Stimulated activated CD4-positive, alpha-beta T cell treated with anti-CD3 and anti-CD28 coated beads, Interleukin-4, amount 100 ng/mL, for 24 hours (primary cell): ENCODE results near the gene SLC22A7.
A peak's percentile ranks its signal among the peaks of the same experiment; 100 is the strongest.

ENCODE experiments used
- DNase-seq: peaks from one replicate; pipeline ENCODE4 v3.0.0-alpha.2; 2020

Gene SLC22A7, protein sequence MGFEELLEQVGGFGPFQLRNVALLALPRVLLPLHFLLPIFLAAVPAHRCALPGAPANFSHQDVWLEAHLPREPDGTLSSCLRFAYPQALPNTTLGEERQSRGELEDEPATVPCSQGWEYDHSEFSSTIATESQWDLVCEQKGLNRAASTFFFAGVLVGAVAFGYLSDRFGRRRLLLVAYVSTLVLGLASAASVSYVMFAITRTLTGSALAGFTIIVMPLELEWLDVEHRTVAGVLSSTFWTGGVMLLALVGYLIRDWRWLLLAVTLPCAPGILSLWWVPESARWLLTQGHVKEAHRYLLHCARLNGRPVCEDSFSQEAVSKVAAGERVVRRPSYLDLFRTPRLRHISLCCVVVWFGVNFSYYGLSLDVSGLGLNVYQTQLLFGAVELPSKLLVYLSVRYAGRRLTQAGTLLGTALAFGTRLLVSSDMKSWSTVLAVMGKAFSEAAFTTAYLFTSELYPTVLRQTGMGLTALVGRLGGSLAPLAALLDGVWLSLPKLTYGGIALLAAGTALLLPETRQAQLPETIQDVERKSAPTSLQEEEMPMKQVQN

DNA sequence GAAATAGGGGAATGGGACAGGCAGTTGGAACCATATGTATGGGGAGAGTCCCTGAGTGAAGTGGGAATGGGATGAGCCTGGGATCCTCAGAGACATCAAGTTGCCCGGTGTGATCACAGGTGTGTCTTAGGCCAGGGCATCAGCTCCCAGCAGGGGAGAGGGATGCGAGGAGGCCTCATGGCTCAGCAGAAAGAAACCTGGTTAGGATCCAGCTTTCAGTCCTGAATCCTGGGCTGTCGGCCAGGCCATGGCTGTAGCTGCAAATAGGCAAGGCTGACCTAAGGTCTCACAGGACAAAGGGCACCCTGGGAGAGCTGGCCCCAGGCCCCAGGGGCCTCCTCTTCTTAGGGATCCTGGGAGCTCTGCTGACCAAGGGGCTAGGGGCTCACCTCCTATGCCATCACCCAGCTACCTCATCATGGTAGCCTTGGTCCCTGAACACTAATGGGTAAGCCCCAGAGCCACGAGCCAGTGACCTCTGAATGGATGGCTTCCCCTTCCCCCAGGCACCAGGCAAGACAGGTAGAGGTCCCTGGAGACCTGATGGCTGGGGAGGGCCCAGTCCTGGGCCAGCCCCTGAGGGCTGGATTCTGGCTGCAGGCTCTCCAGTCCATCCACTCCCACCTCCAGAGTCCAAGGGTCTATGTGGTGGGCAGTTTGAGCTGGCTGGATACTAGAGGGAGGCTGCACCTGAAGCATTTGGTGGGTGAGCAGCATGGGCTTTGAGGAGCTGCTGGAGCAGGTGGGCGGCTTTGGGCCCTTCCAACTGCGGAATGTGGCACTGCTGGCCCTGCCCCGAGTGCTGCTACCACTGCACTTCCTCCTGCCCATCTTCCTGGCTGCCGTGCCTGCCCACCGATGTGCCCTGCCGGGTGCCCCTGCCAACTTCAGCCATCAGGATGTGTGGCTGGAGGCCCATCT is at the start of gene SLC22A7:
TSS of gene SLC22A7 (plus strand) at position 617 of the 921 bp plus-strand sequence. CDS start at position 716, 99 bp downstream.
- no peak for DNase-seq

DNA sequence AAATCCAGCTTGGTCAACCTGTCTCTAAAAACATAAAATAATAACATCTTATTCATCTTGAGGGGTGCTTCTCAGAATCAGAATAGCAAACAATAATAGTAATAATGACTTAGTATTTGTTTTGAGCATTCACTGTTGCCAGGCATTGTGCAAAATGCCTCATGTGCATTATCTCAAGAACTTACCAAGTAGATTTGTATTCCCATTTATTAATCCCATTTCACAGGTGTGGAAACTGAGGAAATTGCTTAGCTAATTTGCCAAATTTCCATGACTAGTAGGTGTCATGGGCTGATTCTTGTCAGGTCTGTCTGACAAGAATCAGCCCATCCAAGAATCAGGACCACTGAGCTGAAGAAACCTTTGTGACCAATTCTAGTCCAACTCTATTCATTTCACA is 49.3 kb upstream of the SLC22A7 start:
- DNase-seq, result no peak

DNA sequence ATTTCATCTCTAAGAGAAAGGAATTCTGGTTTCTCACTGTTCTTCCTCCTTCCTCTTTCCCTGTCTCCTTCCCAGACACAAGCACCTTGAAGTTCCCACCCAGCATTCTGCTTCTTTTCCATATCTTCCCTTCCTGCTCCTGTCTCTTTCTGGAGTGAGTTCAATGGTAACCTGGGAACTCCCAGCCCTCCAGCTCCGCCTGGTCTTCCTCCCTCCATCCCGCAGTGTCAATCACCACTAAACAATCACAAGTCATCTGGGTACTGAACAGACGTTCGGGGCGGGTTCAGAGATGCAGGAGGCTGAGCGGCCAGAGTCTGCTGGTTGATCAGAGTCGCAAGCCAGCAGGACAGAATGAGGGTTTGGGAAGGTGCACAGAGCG is 47.1 kb upstream of the SLC22A7 start:
- DNase-seq, result no peak

DNA sequence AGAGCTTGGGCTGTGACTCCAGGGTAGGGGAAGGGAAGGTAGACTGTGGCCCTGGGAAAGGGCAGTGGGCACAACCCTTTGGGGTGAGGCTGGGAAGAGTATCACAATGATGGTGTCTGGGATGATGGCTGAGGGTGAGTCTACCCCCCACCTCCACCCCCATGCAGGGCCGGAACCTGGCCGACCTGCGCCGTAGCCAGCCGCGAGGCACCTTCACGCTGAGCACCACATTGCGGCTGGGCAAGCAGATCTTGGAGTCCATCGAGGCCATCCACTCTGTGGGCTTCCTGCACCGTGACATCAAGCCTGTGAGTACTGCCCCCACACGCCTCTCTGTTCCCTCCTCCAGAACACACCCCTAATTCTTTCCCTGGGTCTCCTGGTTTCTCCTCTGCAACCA is 44.7 kb upstream of the SLC22A7 start:
- no peak for DNase-seq

DNA sequence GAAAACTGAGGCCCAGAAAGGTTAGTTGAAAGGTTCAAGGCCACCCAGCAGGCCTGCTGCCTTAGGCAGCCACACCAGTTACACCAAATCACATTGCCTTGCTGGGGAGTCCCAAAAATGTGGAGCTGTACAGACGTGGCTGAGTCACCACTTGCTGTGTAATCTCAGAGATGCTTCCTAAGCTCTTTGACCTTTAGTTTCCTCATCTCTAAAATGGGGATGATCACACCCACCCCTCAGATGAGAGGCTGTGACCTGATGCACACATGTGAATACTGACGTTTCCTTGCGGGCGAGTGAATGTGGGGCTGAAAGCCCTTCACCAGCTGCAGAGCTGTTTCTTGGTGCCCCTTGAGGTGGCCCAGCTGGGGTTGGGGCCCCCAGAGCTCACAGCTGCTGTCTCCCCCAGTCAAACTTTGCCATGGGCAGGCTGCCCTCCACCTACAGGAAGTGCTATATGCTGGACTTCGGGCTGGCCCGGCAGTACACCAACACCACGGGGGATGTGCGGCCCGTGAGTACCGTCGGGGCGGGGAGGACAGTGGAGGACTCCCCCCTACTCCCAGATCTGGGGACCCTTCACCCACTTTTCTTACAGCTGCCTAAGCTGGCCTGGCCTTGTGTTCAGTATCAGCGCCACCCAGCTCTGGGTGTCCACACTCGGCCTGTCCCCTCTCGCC is 43.8 kb upstream of the SLC22A7 start:
- DNase-seq, result no peak

DNA sequence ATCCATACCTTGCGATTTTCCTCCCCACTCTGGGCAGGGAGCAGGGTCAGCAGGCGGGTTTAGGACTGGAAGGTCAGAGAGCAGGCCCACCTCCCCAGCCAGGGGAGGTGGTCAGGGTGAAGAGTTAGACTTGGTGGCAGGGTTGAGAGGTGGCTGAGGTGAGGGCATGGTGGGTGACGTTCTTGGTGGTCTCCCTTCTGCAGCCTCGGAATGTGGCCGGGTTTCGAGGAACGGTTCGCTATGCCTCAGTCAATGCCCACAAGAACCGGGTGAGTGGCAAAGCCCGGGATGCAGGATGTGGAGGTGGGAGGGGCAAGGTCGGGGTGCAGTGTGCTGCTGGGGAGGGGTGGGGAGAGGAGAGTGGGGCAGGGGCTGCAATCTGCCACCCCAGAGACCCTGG is 43.2 kb upstream of the SLC22A7 start:
- DNase-seq, result no peak

DNA sequence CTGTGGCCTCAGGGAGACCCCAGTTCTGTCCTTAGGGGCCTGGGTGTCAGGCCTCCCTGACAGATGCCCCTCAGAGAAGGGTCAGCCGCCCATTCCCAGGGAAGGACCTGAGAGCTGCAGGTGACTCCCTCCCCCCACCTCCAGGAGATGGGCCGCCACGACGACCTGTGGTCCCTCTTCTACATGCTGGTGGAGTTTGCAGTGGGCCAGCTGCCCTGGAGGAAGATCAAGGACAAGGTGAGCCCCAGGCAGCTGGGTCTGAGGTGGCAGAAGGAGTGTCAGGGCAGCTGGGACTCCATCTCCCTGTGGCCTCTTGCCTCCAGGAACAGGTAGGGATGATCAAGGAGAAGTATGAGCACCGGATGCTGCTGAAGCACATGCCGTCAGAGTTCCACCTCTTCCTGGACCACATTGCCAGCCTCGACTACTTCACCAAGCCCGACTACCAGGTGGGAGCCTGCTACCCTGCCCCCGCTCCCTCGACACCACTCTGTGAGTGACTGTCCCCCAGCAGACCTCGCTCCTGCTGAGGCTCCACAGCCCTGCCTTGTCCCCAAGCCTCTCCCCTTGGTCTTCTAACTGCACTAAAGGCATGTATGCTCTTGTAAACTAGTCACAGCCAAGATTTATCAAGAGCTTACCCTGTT is 42.5 kb upstream of the SLC22A7 start:
- no peak for DNase-seq

DNA sequence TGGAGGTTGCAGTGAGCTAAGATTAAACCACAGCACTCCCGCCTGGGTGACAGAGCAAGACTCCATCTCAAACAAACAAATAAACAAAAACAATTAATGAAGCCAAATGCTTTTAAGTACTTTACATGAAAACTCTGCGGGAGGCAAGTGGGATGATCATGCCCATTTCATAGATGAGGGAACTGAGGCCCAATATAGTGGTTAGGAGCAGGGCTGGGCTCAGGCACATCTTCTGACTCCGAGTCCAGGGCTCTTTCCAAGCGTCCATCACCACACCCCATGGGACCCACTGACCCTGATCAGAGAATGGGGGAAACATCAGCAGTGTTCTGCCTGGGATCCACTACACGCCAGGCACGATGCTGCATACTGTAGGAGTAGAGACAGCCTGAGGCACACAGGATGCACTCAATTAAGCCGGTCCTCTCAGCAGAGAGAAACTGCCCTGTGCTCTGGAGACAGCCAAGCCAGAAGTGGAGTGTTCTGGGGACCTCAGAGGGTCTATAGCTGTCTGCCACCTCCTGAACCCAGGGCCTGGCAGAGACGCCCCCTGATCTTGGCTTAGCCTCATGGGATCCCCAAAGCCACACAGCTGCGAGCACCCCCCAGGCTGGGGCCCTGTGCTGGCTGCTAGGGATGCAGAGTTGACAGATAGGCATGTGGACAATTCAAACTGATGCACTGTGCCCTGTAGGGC is 41.2 kb upstream of the SLC22A7 start:
- no peak for DNase-seq

DNA sequence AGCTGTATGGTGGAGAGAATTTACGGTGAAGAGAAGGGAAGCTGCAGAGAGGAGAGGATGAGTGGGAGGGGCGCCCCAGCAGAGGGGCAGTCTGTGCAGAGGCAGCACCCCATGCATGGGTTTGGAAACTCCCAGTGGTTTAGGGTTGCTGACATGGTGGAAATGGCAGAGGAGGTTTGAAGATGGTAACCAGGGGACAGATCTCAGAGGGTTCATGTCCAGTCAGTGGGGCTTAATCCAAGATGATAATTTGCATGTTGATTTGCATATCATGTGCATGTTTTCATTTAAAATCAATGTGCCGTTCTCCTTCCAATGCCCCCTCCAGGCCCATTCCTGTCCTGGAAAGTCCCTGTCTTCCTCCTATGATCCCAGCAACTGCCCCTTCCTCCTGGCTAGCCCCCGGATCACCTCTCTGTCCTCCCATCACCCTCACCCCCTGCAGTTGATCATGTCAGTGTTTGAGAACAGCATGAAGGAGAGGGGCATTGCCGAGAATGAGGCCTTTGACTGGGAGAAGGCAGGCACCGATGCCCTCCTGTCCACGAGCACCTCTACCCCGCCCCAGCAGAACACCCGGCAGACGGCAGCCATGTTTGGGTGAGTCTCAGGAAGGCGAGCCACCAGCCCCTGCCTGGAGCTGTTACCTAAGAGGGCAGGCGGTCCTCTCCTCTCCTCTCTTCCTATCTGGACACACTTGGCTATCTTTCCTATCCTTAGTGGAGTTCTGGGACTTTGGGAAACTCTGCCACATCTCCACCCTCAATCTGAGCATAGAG is 40.5 kb upstream of the SLC22A7 start:
- no peak for DNase-seq

DNA sequence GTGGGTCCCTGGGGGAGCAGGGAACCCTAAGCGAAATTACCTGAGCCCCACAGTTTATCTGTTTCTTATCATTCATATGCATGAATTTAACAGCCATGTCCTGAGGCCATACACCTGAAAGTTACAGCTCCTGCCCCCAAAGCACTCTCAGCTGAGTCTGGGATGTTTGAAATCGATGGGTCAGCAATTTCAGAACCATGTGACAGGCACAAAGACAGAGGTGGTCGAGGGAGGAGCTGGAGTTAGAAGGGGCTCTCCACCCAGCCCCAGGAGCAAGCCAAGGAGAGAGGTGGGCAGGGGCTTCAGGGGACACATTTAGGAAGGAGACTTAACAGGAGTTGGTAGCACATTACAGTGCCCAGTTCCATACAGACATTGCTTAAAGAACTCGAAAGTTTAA is 39.9 kb upstream of the SLC22A7 start:
- no peak for DNase-seq

DNA sequence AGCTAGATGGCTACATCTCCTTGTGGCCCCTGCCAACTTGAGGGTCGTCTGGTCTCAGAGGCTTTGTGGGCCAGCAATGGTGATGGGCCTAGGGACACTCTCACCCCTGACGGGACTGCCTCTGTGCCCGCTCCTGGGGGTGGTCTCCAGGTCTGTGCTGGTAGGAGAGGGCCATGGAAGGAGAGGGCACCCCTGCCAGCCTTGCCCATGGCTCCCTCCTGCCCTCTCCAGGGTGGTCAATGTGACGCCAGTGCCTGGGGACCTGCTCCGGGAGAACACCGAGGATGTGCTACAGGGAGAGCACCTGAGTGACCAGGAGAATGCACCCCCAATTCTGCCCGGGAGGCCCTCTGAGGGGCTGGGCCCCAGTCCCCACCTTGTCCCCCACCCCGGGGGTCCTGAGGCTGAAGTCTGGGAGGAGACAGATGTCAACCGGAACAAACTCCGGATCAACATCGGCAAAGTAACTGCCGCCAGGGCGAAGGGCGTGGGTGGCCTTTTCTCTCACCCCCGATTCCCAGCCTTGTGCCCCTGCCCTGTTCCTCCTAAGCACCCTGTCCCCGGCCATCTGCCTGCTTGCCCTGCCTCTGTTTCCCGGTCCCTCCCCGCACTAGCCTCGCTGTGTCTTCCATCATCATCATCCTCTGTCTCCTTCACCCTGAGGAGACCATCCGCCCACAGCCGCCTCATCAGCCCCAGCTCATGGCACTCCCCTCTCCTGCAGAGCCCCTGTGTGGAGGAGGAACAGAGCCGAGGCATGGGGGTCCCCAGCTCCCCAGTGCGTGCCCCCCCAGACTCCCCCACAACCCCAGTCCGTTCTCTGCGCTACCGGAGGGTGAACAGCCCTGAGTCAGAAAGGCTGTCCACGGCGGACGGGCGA is 39.0 kb upstream of the SLC22A7 start:
- DNase-seq, result no peak

DNA sequence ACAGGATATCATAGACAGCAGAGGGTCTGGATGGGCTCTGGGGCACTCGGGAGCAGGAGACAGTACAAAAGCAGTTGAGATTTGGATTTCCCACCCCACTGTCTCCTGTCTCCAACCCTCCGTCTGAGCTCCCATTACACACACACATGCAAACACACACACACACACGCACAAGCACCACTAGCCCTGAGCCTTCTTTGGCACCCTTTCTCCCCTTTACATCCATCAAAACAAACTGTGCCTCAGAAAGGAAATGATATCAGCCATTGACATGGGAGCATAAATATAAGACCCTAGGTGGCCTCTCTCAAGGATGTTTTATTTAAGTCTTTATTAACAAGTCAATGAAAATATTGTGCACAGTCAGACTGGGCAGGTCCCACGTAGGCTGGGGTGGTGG is 37.3 kb upstream of the SLC22A7 start:
- DNase-seq, result no peak

DNA sequence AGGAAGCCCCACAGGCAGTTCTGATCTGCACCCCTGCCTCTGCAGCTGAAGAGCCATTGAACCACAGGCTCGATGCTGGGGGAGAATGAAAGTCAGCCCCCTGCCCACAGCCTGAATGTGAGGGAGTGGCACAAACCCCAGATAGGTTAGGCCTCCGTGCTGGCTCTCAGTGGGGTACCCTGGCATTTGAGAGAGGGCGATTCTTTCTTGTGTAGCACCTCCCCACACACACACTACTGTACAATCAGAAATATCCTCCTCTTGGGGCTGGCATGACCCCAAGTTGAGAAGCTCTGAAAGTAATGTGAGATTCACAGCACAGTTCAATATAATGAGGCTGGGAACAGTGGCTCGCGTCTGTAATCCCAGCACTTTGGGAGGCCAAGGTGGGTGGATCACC is 36.9 kb upstream of the SLC22A7 start:
- no peak for DNase-seq

DNA sequence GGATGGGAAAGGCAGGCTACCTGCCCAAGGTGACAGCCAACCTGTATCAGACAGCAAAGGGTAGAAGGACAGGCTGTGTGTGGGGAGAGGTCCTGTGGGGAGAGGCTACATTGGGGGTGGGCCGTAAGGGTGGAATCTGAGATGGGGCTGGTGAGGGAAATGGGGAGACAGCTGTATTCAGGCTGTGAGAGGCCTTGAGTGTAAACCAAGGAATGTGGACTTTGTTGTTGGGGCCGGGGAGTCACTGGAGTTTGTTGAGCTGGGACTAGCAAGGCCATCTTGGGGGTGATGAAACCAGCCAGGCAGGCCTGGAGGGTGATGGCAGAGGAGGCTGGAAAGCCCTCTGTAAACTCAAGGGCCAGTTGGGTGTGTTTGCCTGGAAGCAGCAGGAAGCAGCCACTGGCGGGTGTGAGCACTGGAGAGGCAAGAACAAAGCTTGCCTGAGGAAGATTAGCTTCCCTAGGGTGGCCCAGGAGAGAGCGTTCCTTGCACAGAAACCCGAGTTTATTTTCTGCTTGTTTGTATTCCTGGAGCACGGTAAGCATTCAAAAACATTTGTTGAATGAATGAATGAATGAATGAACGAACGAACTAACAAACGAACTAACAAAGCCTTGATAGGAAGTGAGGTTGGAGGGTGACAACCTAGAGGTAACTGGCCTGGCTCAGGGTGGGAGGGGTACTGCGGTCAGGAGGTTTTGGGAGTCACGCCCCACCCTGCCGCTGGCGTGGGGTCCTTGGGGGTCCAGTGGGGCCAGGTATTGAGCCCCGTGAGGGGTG is 35.9 kb upstream of the SLC22A7 start:
- DNase-seq, result no peak

DNA sequence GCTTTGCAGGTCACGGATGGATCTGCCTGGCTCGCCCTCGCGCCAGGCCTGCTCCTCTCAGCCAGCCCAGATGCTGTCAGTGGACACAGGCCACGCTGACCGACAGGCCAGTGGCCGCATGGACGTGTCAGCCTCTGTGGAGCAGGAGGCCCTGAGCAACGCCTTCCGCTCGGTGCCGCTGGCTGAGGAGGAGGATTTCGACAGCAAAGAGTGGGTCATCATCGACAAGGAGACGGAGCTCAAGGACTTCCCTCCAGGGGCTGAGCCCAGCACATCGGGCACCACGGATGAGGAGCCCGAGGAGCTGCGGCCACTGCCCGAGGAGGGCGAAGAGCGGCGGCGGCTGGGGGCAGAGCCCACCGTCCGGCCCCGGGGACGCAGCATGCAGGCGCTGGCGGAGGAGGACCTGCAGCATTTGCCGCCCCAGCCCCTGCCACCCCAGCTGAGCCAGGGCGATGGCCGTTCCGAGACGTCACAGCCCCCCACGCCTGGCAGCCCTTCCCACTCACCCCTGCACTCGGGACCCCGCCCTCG is 35.2 kb upstream of the SLC22A7 start:
- no peak for DNase-seq

DNA sequence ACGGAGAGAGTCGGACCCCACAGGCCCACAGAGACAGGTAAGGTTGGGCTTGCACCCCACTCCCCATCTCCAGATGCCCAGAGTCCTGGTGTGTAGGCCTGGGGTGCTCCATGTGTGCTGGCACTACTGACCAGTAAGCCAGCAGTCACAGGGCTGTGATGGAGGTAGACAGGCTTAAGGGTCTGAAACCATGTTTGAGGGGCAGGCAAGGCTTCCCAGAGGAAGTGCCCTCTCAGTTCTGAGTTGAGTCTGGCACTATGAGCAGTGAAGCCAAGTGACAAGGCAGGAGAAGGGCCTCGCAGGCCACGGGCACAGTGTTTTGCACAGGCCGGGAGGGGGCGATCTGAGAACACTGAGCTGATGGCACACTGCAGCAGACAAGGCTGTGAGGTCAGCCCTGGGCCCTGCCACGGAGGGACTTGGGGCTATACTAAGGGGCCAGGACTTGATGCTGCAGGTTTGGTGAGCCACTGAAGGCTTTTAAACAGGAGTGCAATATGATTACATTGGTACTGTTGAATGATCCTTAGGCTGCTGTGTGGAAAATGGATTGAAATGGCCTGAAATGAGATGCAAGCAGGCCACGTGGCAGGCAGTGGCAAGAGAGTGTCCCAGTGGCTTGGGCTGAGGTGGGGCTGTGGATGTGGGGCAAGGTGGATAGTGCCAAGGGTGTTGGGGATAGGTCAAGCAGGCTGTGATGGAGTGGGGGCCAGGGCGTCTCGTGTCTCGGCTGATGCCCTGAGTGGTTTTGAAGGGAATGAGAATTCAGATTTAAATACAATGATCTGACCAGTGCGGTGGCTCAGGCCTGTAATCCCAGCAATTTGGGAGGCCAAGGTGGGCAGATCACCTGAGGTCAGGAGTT is 34.5 kb upstream of the SLC22A7 start:
- peak; percentile 81 for DNase-seq

DNA sequence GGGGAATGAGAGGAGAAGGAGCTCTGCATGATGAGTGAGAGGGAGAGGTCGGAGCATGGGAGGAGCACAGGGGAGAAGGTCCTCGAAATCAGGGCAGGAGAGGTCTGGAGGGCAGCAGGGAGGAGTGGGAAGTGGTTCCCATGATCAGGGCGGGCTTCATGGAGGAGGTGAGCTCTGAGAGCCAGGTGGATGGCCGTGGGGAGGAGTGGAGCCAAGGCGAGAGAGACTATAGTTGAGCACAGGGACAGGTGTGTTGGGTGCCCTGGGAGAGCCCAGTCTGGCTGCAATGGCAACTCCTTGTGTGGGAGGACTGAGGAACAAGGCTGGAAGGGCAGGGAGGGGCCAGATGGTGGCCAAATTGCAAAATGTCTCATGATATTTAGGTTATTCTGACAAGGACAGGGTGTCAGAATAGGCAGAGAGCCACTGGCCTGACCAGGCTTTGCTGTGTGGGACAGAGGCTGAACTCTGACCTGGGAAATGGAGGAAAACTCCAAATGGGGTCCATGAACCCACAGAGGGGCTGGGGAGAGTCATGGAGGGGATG is 33.4 kb upstream of the SLC22A7 start:
- DNase-seq, result no peak

DNA sequence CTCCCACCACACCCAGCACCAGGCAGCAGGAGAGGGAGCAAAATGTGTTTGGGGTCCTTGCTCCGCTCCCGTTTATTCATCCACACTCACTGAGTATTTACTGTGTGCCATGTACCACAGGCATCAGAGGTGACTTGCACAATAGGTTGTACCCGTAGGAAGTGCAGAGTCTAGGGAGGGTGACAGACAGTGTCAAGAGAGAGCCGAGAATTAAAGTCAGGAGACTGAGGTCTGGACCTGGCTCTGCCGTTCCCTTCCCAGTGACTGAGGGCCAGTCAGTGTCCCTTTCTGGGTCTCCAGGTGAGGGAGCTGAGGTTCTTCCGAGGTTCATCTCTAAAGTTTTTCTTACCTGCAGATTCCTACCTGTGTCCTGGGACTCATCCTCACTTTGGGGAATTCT is 32.5 kb upstream of the SLC22A7 start:
- no peak for DNase-seq
